PC-9 (cell line): ENCODE data around the gene NHS.

Experiments
- CTCF ChIP-seq: fragments of 200-600 bp; sonication (generic); conservative IDR thresholded peaks from 2 replicates; pipeline ENCODE4 v1.6.1; 2017; ENCODE audit warnings: mixed run types, antibody characterized with exemption, mild to moderate bottlenecking, moderate library complexity
- EZH2 ChIP-seq: fragments of 200-600 bp; sonication (generic); IDR thresholded peaks from 2 replicates; pipeline ENCODE4 v1.8.0; 2017; ENCODE audit warnings: antibody characterized with exemption, low read depth

GRCh38 chrX:17471121-17471520 lies 96.1 kb downstream of the NHS start:
- no peak for TF ChIP-seq CTCF
- TF ChIP-seq EZH2, result no peak
